OCI-LY1 (cell line): ENCODE measurements around the gene MYO5C.

ENCODE experiments used
- H2AFZ ChIP-seq: fragments of 200-600 bp; sonication (generic), shearing (Covaris generic); 2 replicates; pipeline ENCODE4 v1.6.0; 2014; ENCODE audit warnings: antibody characterized with exemption, mild to moderate bottlenecking, low read length
- H3F3A ChIP-seq: fragments of 200-600 bp; sonication (generic), shearing (Covaris generic); 2 replicates; pipeline ENCODE4 v1.6.0; 2014; ENCODE audit warnings: mild to moderate bottlenecking, antibody characterized with exemption, low read length, moderate library complexity; ENCODE audit not compliant: insufficient read depth
- H3K27ac ChIP-seq: fragments of 200-600 bp; sonication (generic); 2 replicates; pipeline ENCODE4 v1.5.1; 2014; ENCODE audit warnings: low read length, mixed run types, mild to moderate bottlenecking, low read depth; ENCODE audit not compliant: poor library complexity, severe bottlenecking
- H3K27me3 ChIP-seq: fragments of 200-600 bp; sonication (generic); 2 replicates; pipeline ENCODE4 v1.6.0; 2014; ENCODE audit warnings: antibody characterized with exemption, mild to moderate bottlenecking, low read length, moderate library complexity; ENCODE audit not compliant: insufficient read depth
- H3K36me3 ChIP-seq: fragments of 200-600 bp; sonication (generic); 2 replicates; pipeline ENCODE4 v1.6.1; 2014; ENCODE audit warnings: mild to moderate bottlenecking, antibody characterized with exemption, low read length, moderate library complexity, mixed read lengths; ENCODE audit not compliant: insufficient read depth
- H3K4me1 ChIP-seq: fragments of 200-600 bp; sonication (generic); 2 replicates; pipeline ENCODE4 v1.5.1; 2014; ENCODE audit warnings: mild to moderate bottlenecking, low read length, moderate library complexity; ENCODE audit not compliant: insufficient read depth, severe bottlenecking
- H3K4me2 ChIP-seq: fragments of 200-600 bp; sonication (generic), shearing (Covaris generic); 2 replicates; pipeline ENCODE4 v1.6.1; 2014; ENCODE audit warnings: low read length
- H3K4me3 ChIP-seq: fragments of 200-600 bp; sonication (generic); 2 replicates; pipeline ENCODE4 v1.5.1; 2014; ENCODE audit warnings: low read length, low read depth, mild to moderate bottlenecking, mixed read lengths; ENCODE audit not compliant: poor library complexity, severe bottlenecking
- H3K79me2 ChIP-seq: fragments of 200-600 bp; shearing (Covaris generic); 2 replicates; pipeline ENCODE4 v1.6.1; 2016; ENCODE audit warnings: mixed run types, low read length, mixed read lengths; ENCODE audit not compliant: insufficient read depth
- H3K9ac ChIP-seq: fragments of 200-600 bp; sonication (generic), shearing (Covaris generic); 2 replicates; pipeline ENCODE4 v1.6.1; 2014; ENCODE audit warnings: mild to moderate bottlenecking, low read length, mixed read lengths
- H3K9me2 ChIP-seq: fragments of 200-600 bp; sonication (generic), shearing (Covaris generic); 2 replicates; pipeline ENCODE4 v1.6.1; 2014; ENCODE audit warnings: low read depth, mild to moderate bottlenecking, low read length, mixed read lengths
- H3K9me3 ChIP-seq: fragments of 200-600 bp; shearing (Covaris generic); 2 replicates; pipeline ENCODE4 v1.6.1; 2014; ENCODE audit warnings: low read length, mixed read lengths
- H4K20me1 ChIP-seq: fragments of 200-600 bp; sonication (generic), shearing (Covaris generic); 2 replicates; pipeline ENCODE4 v1.6.0; 2016; ENCODE audit warnings: mild to moderate bottlenecking, low read length; ENCODE audit not compliant: insufficient read depth
- CTCF ChIP-seq: fragments of 200-600 bp; sonication (generic), shearing (Covaris generic); IDR thresholded peaks from 2 replicates; pipeline ENCODE4 v1.5.1; 2017; ENCODE audit warnings: mild to moderate bottlenecking, antibody characterized with exemption, low read length, moderate library complexity, mixed read lengths
- EZH2 ChIP-seq: fragments of 200-600 bp; sonication (generic), shearing (Covaris generic); IDR thresholded peaks from 2 replicates; pipeline ENCODE4 v1.8.0; 2017; ENCODE audit warnings: borderline replicate concordance, mixed run types, mild to moderate bottlenecking, antibody characterized with exemption, low read length, moderate library complexity, mixed read lengths

Gene MYO5C

GRCh38 chr15:52255935-52256334 lies 39.7 kb downstream of the MYO5C start:
- Histone ChIP-seq H3K79me2 (no peaks in the 10 kb centered on the region), H3K9me2 (no peaks in the 10 kb centered on the region), H3K27ac (no peak overlapping the region), H4K20me1 (no peaks in the 10 kb centered on the region), H3K36me3 (no peaks in the 10 kb centered on the region), H3F3A (no peaks in the 10 kb centered on the region), H3K9ac (no peak overlapping the region), H3K4me2 (no peak overlapping the region), H3K4me3 (no peak overlapping the region), H2AFZ (no peak overlapping the region), H3K27me3 (no peaks in the 10 kb centered on the region), H3K4me1 (peaks cover 39% of the 10 kb centered on the region), H3K9me3 (no peaks in the 10 kb centered on the region)
- TF ChIP-seq EZH2 (no peak), CTCF (no peak)

- no peaks in the 10 kb centered on the region for H3K36me3 ChIP-seq
- H3K4me3 ChIP-seq = no peak overlapping the region
- no peak overlapping the region for H2AFZ ChIP-seq
- H3K4me2 ChIP-seq = no peak overlapping the region
- H3K79me2 ChIP-seq = no peaks in the 10 kb centered on the region
- H3K9me2 ChIP-seq = no peaks in the 10 kb centered on the region
- no peaks in the 10 kb centered on the region for H3K27me3 ChIP-seq
- no peaks in the 10 kb centered on the region for H3K9me3 ChIP-seq
- peaks cover 39% of the 10 kb centered on the region for H3K4me1 ChIP-seq
- H4K20me1 ChIP-seq = no peaks in the 10 kb centered on the region
- no peak for TF ChIP-seq CTCF
- no peaks in the 10 kb centered on the region for H3F3A ChIP-seq
- H3K27ac ChIP-seq = no peak overlapping the region
- H3K9ac ChIP-seq = no peak overlapping the region
Observed at GRCh38 chr15:52255008-52255407, 40.6 kb downstream of the MYO5C start.

- Histone ChIP-seq H2AFZ (no peak overlapping the region), H3K9ac (no peak overlapping the region), H3K79me2 (no peaks in the 10 kb centered on the region), H3K9me2 (no peaks in the 10 kb centered on the region), H3K9me3 (no peaks in the 10 kb centered on the region), H3K27ac (no peak overlapping the region), H3K27me3 (no peaks in the 10 kb centered on the region), H3K4me3 (no peak overlapping the region), H3K4me1 (peaks cover 39% of the 10 kb centered on the region), H3K4me2 (no peak overlapping the region), H4K20me1 (no peaks in the 10 kb centered on the region), H3F3A (no peaks in the 10 kb centered on the region), H3K36me3 (no peaks in the 10 kb centered on the region)
- TF ChIP-seq CTCF (peak; percentile 64), EZH2 (no peak)
Observed at GRCh38 chr15:52254391-52254790, 41.2 kb downstream of the MYO5C start.
